OCI-LY3 (cell line): ENCODE results near the gene GNAO1.

Experiments used
- EZH2phosphoT487 ChIP-seq: fragments of 200-600 bp; shearing (Covaris generic); IDR thresholded peaks from 2 replicates; pipeline ENCODE4 v1.6.1; 2018; ENCODE audit warnings: antibody characterized with exemption, mixed run types, low read depth
- TF ChIP-seq, protein P1 (sequence below): fragments of 200-600, 300-600 bp; sonication (generic); IDR thresholded peaks from 2 replicates; pipeline ENCODE4 v1.5.1; 2014; ENCODE audit warnings: antibody characterized with exemption, low read length, low read depth

- TF ChIP-seq, protein P1, sequence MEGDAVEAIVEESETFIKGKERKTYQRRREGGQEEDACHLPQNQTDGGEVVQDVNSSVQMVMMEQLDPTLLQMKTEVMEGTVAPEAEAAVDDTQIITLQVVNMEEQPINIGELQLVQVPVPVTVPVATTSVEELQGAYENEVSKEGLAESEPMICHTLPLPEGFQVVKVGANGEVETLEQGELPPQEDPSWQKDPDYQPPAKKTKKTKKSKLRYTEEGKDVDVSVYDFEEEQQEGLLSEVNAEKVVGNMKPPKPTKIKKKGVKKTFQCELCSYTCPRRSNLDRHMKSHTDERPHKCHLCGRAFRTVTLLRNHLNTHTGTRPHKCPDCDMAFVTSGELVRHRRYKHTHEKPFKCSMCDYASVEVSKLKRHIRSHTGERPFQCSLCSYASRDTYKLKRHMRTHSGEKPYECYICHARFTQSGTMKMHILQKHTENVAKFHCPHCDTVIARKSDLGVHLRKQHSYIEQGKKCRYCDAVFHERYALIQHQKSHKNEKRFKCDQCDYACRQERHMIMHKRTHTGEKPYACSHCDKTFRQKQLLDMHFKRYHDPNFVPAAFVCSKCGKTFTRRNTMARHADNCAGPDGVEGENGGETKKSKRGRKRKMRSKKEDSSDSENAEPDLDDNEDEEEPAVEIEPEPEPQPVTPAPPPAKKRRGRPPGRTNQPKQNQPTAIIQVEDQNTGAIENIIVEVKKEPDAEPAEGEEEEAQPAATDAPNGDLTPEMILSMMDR: no peak
- no peak for TF ChIP-seq EZH2phosphoT487
Measured at GRCh38 chr16:56298116-56298515, 106.8 kb downstream of the GNAO1 start.
